Measurements from ENCODE around the gene UCN2. TPM values are rescaled to one million over a fixed set of nuclear protein-coding genes. Genes with fewer than 3 reads are reported as not detected.

UCN2 gene
- polyA plus RNA-seq, 2 of the 4 experiments (the other 2 are of a cell fraction): 4.0 to 15.9 TPM

DNA sequence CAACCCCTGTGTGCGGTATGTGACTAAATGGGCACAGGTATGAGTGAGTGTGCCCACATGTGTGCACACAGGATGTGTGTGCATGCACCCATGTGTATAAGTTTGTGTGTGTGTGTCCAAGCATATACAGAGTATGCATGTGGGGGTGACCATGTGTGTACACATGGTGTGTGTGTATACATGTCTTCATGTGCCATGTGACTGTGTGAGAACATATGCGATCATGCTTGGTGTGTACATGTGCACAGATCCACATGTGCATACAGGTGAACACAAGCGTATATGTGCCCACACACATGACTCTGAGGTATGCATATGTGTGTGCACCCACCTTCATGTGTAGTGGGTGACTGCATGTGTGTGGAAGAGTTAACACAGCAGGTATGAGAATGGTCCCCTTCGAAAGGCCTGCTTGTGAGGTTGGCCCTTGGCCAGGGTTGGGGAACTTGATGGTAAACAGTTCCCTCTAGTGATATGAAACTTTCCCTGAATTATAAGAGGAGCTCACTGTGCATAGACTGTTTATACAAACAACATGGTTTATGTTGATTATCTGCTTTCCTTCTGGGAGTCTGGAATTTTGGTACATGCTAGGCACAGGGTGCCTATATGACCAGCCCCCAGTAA is 17.3 kb downstream of the UCN2 start:
- FAIRE-seq: no peak
- TF ChIP-seq ZNF302 (CRISPR knock-in tag; IDR thresholded peaks at IDR 0.05) (no peak), EHMT2 (IDR thresholded peaks at IDR 0.05; ENCODE audit: low read depth) (no peak), POLR2A (IDR thresholded peaks at IDR 0.05; ENCODE audit: low read length) (no peak), EHF (CRISPR knock-in tag; IDR thresholded peaks at IDR 0.05) (no peak), HDAC2 (IDR thresholded peaks at IDR 0.05) (no peak), RAD21 (conservative IDR thresholded peaks at IDR 0.05 in 1 of 2, IDR thresholded peaks at IDR 0.05 in 1 of 2) (no peak), CHD2 (IDR thresholded peaks at IDR 0.05; ENCODE audit: low read length, partially characterized antibody) (no peak), KDM1A (IDR thresholded peaks at IDR 0.05; ENCODE audit: low read depth) (no peak), MYC (IDR thresholded peaks at IDR 0.05; ENCODE audit: borderline replicate concordance, low read length) (no peak), NR3C1 (IDR thresholded peaks at IDR 0.05) (no peak), NPAS2 (CRISPR knock-in tag; IDR thresholded peaks at IDR 0.05; ENCODE audit: borderline replicate concordance) (no peak), ZC3H11A (IDR thresholded peaks at IDR 0.05) (no peak), MAFK (IDR thresholded peaks at IDR 0.05; ENCODE audit: partially characterized antibody) (no peak), RNF2 (IDR thresholded peaks at IDR 0.05; ENCODE audit: borderline replicate concordance, low read depth) (no peak), NFE2L2 (conservative IDR thresholded peaks at IDR 0.05; ENCODE audit: low read length) (no peak), CHD4 (IDR thresholded peaks at IDR 0.05; ENCODE audit: borderline replicate concordance) (no peak)
- TF ChIP-seq, protein P1, sequence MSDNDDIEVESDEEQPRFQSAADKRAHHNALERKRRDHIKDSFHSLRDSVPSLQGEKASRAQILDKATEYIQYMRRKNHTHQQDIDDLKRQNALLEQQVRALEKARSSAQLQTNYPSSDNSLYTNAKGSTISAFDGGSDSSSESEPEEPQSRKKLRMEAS (IDR thresholded peaks at IDR 0.05): no peak
- TF ChIP-seq, protein P2, sequence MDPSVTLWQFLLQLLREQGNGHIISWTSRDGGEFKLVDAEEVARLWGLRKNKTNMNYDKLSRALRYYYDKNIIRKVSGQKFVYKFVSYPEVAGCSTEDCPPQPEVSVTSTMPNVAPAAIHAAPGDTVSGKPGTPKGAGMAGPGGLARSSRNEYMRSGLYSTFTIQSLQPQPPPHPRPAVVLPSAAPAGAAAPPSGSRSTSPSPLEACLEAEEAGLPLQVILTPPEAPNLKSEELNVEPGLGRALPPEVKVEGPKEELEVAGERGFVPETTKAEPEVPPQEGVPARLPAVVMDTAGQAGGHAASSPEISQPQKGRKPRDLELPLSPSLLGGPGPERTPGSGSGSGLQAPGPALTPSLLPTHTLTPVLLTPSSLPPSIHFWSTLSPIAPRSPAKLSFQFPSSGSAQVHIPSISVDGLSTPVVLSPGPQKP (IDR thresholded peaks at IDR 0.05; ENCODE audit: low read depth, low read length): no peak
- TF ChIP-seq, protein P3, sequence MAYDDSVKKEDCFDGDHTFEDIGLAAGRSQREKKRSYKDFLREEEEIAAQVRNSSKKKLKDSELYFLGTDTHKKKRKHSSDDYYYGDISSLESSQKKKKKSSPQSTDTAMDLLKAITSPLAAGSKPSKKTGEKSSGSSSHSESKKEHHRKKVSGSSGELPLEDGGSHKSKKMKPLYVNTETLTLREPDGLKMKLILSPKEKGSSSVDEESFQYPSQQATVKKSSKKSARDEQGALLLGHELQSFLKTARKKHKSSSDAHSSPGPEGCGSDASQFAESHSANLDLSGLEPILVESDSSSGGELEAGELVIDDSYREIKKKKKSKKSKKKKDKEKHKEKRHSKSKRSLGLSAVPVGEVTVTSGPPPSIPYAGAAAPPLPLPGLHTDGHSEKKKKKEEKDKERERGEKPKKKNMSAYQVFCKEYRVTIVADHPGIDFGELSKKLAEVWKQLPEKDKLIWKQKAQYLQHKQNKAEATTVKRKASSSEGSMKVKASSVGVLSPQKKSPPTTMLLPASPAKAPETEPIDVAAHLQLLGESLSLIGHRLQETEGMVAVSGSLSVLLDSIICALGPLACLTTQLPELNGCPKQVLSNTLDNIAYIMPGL (CRISPR knock-in tag; IDR thresholded peaks at IDR 0.05; ENCODE audit: borderline replicate concordance): no peak
- TF ChIP-seq, protein P4, sequence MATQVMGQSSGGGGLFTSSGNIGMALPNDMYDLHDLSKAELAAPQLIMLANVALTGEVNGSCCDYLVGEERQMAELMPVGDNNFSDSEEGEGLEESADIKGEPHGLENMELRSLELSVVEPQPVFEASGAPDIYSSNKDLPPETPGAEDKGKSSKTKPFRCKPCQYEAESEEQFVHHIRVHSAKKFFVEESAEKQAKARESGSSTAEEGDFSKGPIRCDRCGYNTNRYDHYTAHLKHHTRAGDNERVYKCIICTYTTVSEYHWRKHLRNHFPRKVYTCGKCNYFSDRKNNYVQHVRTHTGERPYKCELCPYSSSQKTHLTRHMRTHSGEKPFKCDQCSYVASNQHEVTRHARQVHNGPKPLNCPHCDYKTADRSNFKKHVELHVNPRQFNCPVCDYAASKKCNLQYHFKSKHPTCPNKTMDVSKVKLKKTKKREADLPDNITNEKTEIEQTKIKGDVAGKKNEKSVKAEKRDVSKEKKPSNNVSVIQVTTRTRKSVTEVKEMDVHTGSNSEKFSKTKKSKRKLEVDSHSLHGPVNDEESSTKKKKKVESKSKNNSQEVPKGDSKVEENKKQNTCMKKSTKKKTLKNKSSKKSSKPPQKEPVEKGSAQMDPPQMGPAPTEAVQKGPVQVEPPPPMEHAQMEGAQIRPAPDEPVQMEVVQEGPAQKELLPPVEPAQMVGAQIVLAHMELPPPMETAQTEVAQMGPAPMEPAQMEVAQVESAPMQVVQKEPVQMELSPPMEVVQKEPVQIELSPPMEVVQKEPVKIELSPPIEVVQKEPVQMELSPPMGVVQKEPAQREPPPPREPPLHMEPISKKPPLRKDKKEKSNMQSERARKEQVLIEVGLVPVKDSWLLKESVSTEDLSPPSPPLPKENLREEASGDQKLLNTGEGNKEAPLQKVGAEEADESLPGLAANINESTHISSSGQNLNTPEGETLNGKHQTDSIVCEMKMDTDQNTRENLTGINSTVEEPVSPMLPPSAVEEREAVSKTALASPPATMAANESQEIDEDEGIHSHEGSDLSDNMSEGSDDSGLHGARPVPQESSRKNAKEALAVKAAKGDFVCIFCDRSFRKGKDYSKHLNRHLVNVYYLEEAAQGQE (IDR thresholded peaks at IDR 0.05): no peak
- 87% methylated on average over 4 of the region's 4 CpGs for WGBS (ENCODE audit: missing lambda C conversion rate)
- H3K4me1 ChIP-seq: no peaks in the 10 kb centered on the region
- H3K27ac ChIP-seq: no peak overlapping the region
- no peak for DNase-seq (ENCODE audit: low read depth in 1 of 2, low spot score in 1 of 2)
- no peak for ATAC-seq
- POLR2A ChIA-PET: no interaction called here
- no peak overlapping the region for H3K4me2 ChIP-seq
- H3K4me3 ChIP-seq: no peak overlapping the region
- no peaks in the 10 kb centered on the region for H3K9me3 ChIP-seq
- CTCF ChIA-PET: interaction anchor here (0.7 kb wide), 1 partner anchor 371 kb away, joined by 3 read pairs; no protein-coding TSS in a partner anchor

DNA sequence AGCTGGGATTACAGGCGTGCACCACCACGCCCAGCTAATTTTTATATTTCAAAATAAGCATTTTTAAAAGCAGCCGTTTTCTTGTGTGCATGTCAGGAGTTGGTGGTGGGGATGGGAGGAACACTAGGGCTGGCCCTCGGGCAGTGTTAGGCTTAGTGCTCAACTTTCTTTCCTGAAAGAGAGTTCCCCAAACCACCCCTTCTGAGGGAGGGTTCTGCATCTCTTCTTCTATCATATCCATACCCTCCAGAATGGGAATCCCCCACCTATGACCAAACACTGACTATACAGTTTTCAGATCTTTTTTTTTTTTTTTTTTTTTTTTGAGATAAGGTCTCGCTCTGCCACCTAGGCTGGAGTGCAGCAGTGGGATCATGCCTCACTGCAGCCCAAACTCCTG is 19.4 kb downstream of the UCN2 start:
- Histone ChIP-seq H3K4me2 (no peak overlapping the region), H3K4me1 (no peaks in the 10 kb centered on the region), H3K4me3 (no peak overlapping the region), H3K27ac (no peak overlapping the region), H3K9me3 (no peaks in the 10 kb centered on the region)
- ATAC-seq (no peak), DNase-seq (ENCODE audit: low read depth in 1 of 2, low spot score in 1 of 2) (no peak), FAIRE-seq (no peak)
- no peak for TF ChIP-seq JUNB (IDR thresholded peaks at IDR 0.05)
- no peak for TF ChIP-seq EHF (CRISPR knock-in tag; IDR thresholded peaks at IDR 0.05)
- TF ChIP-seq RAD21 (conservative IDR thresholded peaks at IDR 0.05 in 1 of 2, IDR thresholded peaks at IDR 0.05 in 1 of 2): no peak
- TF ChIP-seq KDM5A (IDR thresholded peaks at IDR 0.05): no peak
- TF ChIP-seq RARB (CRISPR knock-in tag; IDR thresholded peaks at IDR 0.05): no peak
- no peak for TF ChIP-seq FOXS1 (CRISPR knock-in tag; IDR thresholded peaks at IDR 0.05)
- no peak for TF ChIP-seq RCOR1 (IDR thresholded peaks at IDR 0.05; ENCODE audit: low read depth, low read length)
- TF ChIP-seq HOXA7 (CRISPR knock-in tag; IDR thresholded peaks at IDR 0.05): no peak
- no peak for TF ChIP-seq FOSB (CRISPR knock-in tag; IDR thresholded peaks at IDR 0.05)
- TF ChIP-seq, protein P2 (IDR thresholded peaks at IDR 0.05; ENCODE audit: low read depth, low read length): no peak
- 84% methylated on average over 5 of the region's 5 CpGs for WGBS (ENCODE audit: missing lambda C conversion rate)
- ChIA-PET POLR2A (no interaction called here), CTCF (interaction anchor here (0.6 to 2.3 kb wide), 2 partner anchors 12 to 14 kb away, joined by 4 to 9 read pairs; no protein-coding TSS in a partner anchor)

Measured in A549 (cell line).